ENCODE results near the gene CELF1.
"Not testable (repeated sequence)": the region's sequence is repeated elsewhere in the genome, so short reads cannot be mapped to it uniquely, and the experiment has no call there.

Gene CELF1

GRCh38 chr11:47460571-47461235 lies 92.2 kb downstream of the CELF1 start:
- no peaks in the 10 kb centered on the region for H4K20me1 ChIP-seq (ENCODE audit: insufficient read depth, low read length)
- H3K9me3 ChIP-seq (replicated peaks; ENCODE audit: insufficient read depth, low read length) = no peaks in the 10 kb centered on the region
- H3K4me3 ChIP-seq (ENCODE audit: low read length) = no peak overlapping the region
- 0 out of 2 replicates have a peak, but pooled peaks cover 4% of the 10 kb centered on the region for H3K79me2 ChIP-seq (ENCODE audit: low read length)
- no peaks in the 10 kb centered on the region for H3K9me2 ChIP-seq (replicated peaks; ENCODE audit: insufficient read depth, low read length)
- no peaks in the 10 kb centered on the region for H3K27me3 ChIP-seq (replicated peaks; ENCODE audit: insufficient read depth, low read length)
- no peak overlapping the region for H2AFZ ChIP-seq (ENCODE audit: low read length)
- no peak overlapping the region for H3K9ac ChIP-seq (ENCODE audit: low read length)
- H3K4me1 ChIP-seq (ENCODE audit: low read length) = no peaks in the 10 kb centered on the region
- no peak overlapping the region for H3K27ac ChIP-seq (ENCODE audit: low read length)
- TF ChIP-seq, protein P1, sequence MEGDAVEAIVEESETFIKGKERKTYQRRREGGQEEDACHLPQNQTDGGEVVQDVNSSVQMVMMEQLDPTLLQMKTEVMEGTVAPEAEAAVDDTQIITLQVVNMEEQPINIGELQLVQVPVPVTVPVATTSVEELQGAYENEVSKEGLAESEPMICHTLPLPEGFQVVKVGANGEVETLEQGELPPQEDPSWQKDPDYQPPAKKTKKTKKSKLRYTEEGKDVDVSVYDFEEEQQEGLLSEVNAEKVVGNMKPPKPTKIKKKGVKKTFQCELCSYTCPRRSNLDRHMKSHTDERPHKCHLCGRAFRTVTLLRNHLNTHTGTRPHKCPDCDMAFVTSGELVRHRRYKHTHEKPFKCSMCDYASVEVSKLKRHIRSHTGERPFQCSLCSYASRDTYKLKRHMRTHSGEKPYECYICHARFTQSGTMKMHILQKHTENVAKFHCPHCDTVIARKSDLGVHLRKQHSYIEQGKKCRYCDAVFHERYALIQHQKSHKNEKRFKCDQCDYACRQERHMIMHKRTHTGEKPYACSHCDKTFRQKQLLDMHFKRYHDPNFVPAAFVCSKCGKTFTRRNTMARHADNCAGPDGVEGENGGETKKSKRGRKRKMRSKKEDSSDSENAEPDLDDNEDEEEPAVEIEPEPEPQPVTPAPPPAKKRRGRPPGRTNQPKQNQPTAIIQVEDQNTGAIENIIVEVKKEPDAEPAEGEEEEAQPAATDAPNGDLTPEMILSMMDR (IDR thresholded peaks at IDR 0.05; ENCODE audit: low read length) = no peak
- no peak for TF ChIP-seq EZH2phosphoT487 (IDR thresholded peaks at IDR 0.05; ENCODE audit: low read length)
- no peak for TF ChIP-seq EZH2 (optimal IDR thresholded peaks at IDR 0.05; ENCODE audit: low read depth, low read length)
- no peak for DNase-seq
- no peaks in the 10 kb centered on the region for H3K36me3 ChIP-seq (replicated peaks; ENCODE audit: insufficient read depth, low read length)
- H3K4me2 ChIP-seq (ENCODE audit: low read depth, low read length) = no peak overlapping the region
- no peaks in the 10 kb centered on the region for H3F3A ChIP-seq (ENCODE audit: insufficient read depth, low read length)

- not testable (repeated sequence) for H3K4me1 ChIP-seq (ENCODE audit: low read length); H3K36me3 ChIP-seq (replicated peaks; ENCODE audit: insufficient read depth, low read length); H4K20me1 ChIP-seq (ENCODE audit: insufficient read depth, low read length); H3K27me3 ChIP-seq (replicated peaks; ENCODE audit: insufficient read depth, low read length); H3K79me2 ChIP-seq (ENCODE audit: low read length); H3K9me3 ChIP-seq (replicated peaks; ENCODE audit: insufficient read depth, low read length); H3K9me2 ChIP-seq (replicated peaks; ENCODE audit: insufficient read depth, low read length); H3F3A ChIP-seq (ENCODE audit: insufficient read depth, low read length); H3K9ac ChIP-seq (ENCODE audit: low read length); H3K4me3 ChIP-seq (ENCODE audit: low read length); H3K27ac ChIP-seq (ENCODE audit: low read length); H3K4me2 ChIP-seq (ENCODE audit: low read depth, low read length); H2AFZ ChIP-seq (ENCODE audit: low read length)
- peak; percentile 81 for DNase-seq
- TF ChIP-seq, protein P1 (IDR thresholded peaks at IDR 0.05; ENCODE audit: low read length) = peak; percentile 78
These were observed 98.7 kb downstream of the CELF1 start for GRCh38 chr11:47454258-47454671.

DNA sequence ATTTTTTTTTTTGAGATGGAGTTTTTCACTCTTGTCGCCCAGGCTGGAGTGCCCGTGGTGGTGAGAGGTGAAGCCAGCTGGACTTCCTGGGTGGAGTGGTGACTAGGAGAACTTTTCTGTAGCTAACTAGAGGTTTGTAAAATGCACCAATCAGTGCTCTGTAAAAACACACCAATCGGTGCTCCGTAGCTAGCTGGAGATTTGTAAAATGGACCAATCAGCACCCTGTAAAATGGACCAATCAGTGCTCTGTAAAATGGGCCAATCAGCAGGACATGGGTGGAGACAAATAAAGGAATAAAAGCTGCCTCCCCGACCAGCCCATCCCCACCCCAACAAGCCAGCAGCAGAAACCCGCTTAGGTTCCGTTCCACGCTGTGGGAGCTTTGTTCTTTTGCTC lies 99.6 kb downstream of the CELF1 start:
- no peaks in the 10 kb centered on the region for H3K36me3 ChIP-seq (replicated peaks; ENCODE audit: insufficient read depth, low read length)
- TF ChIP-seq EZH2phosphoT487 (IDR thresholded peaks at IDR 0.05; ENCODE audit: low read length) (no peak), EZH2 (optimal IDR thresholded peaks at IDR 0.05; ENCODE audit: low read depth, low read length) (no peak)
- TF ChIP-seq, protein P1 (IDR thresholded peaks at IDR 0.05; ENCODE audit: low read length) = no peak
- H3K4me3 ChIP-seq (ENCODE audit: low read length) = no peak overlapping the region
- H3K27me3 ChIP-seq (replicated peaks; ENCODE audit: insufficient read depth, low read length) = no peaks in the 10 kb centered on the region
- no peaks in the 10 kb centered on the region for H3K9me2 ChIP-seq (replicated peaks; ENCODE audit: insufficient read depth, low read length)
- no peaks in the 10 kb centered on the region for H3K79me2 ChIP-seq (ENCODE audit: low read length)
- H4K20me1 ChIP-seq (ENCODE audit: insufficient read depth, low read length) = no peaks in the 10 kb centered on the region
- no peak overlapping the region for H3K9ac ChIP-seq (ENCODE audit: low read length)
- no peaks in the 10 kb centered on the region for H3K9me3 ChIP-seq (replicated peaks; ENCODE audit: insufficient read depth, low read length)
- H2AFZ ChIP-seq (ENCODE audit: low read length) = no peak overlapping the region
- H3K27ac ChIP-seq (ENCODE audit: low read length) = no peak overlapping the region
- H3F3A ChIP-seq (ENCODE audit: insufficient read depth, low read length) = 0 out of 2 replicates have a peak, but pooled peaks cover 3% of the 10 kb centered on the region
- no peak for DNase-seq
- H3K4me1 ChIP-seq (ENCODE audit: low read length) = no peaks in the 10 kb centered on the region
- H3K4me2 ChIP-seq (ENCODE audit: low read depth, low read length) = no peak overlapping the region

Measured in MM.1S (cell line).